Measurements from ENCODE around the gene IGFLR1.

The IGFLR1 gene

DNA sequence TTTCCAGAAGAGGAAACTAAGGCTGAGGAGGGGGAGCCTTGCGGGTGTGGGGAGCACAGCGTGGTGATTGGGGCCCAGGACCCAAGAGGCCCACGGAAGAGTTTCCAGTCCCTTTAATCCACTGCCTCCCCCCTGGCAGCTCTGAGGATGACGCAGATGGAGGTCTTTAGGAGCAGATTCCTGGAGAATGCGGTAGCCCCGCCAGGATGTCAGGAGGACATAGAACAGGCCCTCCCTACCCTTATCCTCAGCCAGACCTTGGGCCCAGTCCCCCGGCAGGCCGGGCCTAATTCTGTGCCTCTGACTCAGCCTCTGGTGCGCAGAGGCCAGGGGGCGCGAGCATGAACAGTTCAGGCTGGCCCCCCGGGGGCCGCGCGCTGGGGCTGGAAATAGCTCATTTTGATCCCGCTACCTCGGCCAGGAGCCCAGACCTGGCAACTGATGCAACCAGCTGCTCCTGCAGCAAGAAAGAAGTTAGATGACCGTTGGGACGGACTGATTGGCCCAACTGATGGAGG lies 15.0 kb upstream of the IGFLR1 start:
- Histone ChIP-seq H3K4me3 (ENCODE audit: low read depth, low read length, poor library complexity, severe bottlenecking) (peak overlapping the region; percentile 92), H3K4me2 (ENCODE audit: low read length) (peak overlapping the region; percentile 81), H2AFZ (ENCODE audit: low read length) (no peak overlapping the region), H3K4me1 (ENCODE audit: insufficient read depth, low read length, severe bottlenecking) (peaks cover 21% of the 10 kb centered on the region), H3K27me3 (ENCODE audit: insufficient read depth, low read length) (no peaks in the 10 kb centered on the region), H3K36me3 (ENCODE audit: insufficient read depth, low read length) (peaks cover 27% of the 10 kb centered on the region), H3K9me3 (ENCODE audit: low read length) (no peaks in the 10 kb centered on the region), H4K20me1 (ENCODE audit: insufficient read depth, low read length) (no peaks in the 10 kb centered on the region), H3K9me2 (ENCODE audit: low read depth, low read length) (no peaks in the 10 kb centered on the region), H3K79me2 (ENCODE audit: insufficient read depth, low read length) (no peaks in the 10 kb centered on the region), H3K27ac (ENCODE audit: low read depth, low read length, poor library complexity, severe bottlenecking) (peak overlapping the region; percentile 70), H3K9ac (ENCODE audit: low read length) (peak overlapping the region; percentile 71), H3F3A (ENCODE audit: insufficient read depth, low read length) (no peaks in the 10 kb centered on the region)
- TF ChIP-seq CTCF (IDR thresholded peaks at IDR 0.05; ENCODE audit: low read length) (no peak), EZH2 (IDR thresholded peaks at IDR 0.05; ENCODE audit: borderline replicate concordance, low read length) (no peak)

DNA sequence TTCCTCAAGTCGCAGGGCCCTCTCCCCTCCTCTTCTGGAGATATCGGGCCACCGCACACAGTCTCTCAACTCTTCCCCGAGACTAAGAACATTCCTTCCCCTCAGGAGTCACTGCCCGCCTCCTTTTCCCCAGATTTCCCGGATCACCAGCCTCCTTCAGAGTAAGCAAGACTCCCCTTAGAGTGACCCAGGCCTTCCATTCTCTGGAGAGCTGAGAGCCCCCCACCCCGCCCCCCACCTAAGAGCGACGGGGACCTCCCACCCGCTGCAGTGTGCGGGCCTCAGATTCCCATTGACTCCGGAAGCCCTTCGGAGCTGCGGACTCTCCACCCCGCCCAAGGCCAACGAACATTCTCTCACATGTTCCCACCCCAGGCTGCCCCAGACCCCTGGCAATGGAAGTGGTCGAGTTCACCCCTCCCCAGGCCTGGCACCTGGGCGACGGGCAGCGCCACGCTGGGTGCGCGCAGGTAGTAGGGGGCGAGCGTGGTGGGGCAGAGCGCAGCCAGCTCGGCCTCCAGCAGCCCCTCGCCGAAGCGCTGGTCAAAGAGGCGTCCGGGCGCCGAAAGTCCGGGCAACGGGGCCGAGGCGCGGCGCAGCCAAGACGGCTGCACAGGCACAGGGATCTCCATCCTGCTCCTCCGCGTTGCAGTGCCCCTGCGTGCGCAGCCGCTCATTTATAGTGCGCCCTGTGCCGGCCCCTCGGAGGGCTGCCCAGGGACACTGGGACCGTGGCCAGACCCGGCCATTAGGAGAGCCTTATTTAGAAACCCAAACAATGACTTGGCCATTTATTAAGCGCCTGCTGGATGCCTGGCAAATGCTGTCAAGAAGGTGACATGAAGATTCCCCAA lies 14.4 kb upstream of the IGFLR1 start, which contains the start of gene HSPB6:
HSPB6 (minus strand) TSS at position 653 of the 854 bp plus-strand sequence; CDS start at position 632, 21 bp downstream.
- H4K20me1 ChIP-seq (ENCODE audit: insufficient read depth, low read length) = no peaks in the 10 kb centered on the region
- no peaks in the 10 kb centered on the region for H3K9me3 ChIP-seq (ENCODE audit: low read length)
- peak within 1 kb of the TSS; percentile 92 for H3K4me3 ChIP-seq (ENCODE audit: low read depth, low read length, poor library complexity, severe bottlenecking)
- H3K79me2 ChIP-seq (ENCODE audit: insufficient read depth, low read length) = no peaks in the 10 kb centered on the region
- peaks cover 22% of the 10 kb centered on the region for H3K36me3 ChIP-seq (ENCODE audit: insufficient read depth, low read length)
- H3K4me1 ChIP-seq (ENCODE audit: insufficient read depth, low read length, severe bottlenecking) = peaks cover 21% of the 10 kb centered on the region
- peak within 1 kb of the TSS; percentile 71 for H3K9ac ChIP-seq (ENCODE audit: low read length)
- H3F3A ChIP-seq (ENCODE audit: insufficient read depth, low read length) = no peaks in the 10 kb centered on the region
- H3K27ac ChIP-seq (ENCODE audit: low read depth, low read length, poor library complexity, severe bottlenecking) = peak within 1 kb of the TSS; percentile 70
- H3K9me2 ChIP-seq (ENCODE audit: low read depth, low read length) = no peaks in the 10 kb centered on the region
- no peaks in the 10 kb centered on the region for H3K27me3 ChIP-seq (ENCODE audit: insufficient read depth, low read length)
- no peak for TF ChIP-seq EZH2 (IDR thresholded peaks at IDR 0.05; ENCODE audit: borderline replicate concordance, low read length)
- H2AFZ ChIP-seq (ENCODE audit: low read length) = no peak within 1 kb of the TSS
- peak within 1 kb of the TSS; percentile 81 for H3K4me2 ChIP-seq (ENCODE audit: low read length)

GRCh38 chr19:35755550-35756376 lies 13.5 kb upstream of the IGFLR1 start:
- Histone ChIP-seq H3K9ac (ENCODE audit: low read length) (no peak overlapping the region), H3K4me1 (ENCODE audit: insufficient read depth, low read length, severe bottlenecking) (peaks cover 21% of the 10 kb centered on the region), H3K4me3 (ENCODE audit: low read depth, low read length, poor library complexity, severe bottlenecking) (no peak overlapping the region), H3K9me2 (ENCODE audit: low read depth, low read length) (no peaks in the 10 kb centered on the region), H3K27ac (ENCODE audit: low read depth, low read length, poor library complexity, severe bottlenecking) (no peak overlapping the region), H2AFZ (ENCODE audit: low read length) (no peak overlapping the region), H3F3A (ENCODE audit: insufficient read depth, low read length) (no peaks in the 10 kb centered on the region), H4K20me1 (ENCODE audit: insufficient read depth, low read length) (no peaks in the 10 kb centered on the region), H3K9me3 (ENCODE audit: low read length) (no peaks in the 10 kb centered on the region), H3K79me2 (ENCODE audit: insufficient read depth, low read length) (no peaks in the 10 kb centered on the region), H3K36me3 (ENCODE audit: insufficient read depth, low read length) (peaks cover 16% of the 10 kb centered on the region), H3K4me2 (ENCODE audit: low read length) (no peak overlapping the region), H3K27me3 (ENCODE audit: insufficient read depth, low read length) (no peaks in the 10 kb centered on the region)
- TF ChIP-seq CTCF (IDR thresholded peaks at IDR 0.05; ENCODE audit: low read length) = no peak

Data from OCI-LY1 (cell line).